ENCODE measurements around the gene PCMT1. TPM values are rescaled to one million over a fixed set of nuclear protein-coding genes. Genes with fewer than 3 reads are reported as not detected.
A peak's percentile ranks its signal among the peaks of the same experiment; 100 is the strongest.
"Not testable (repeated sequence)": the region's sequence is repeated elsewhere in the genome, so short reads cannot be mapped to it uniquely, and the experiment has no call there.

Gene PCMT1
- total RNA-seq, 1 donor from 2014 or later: 101 TPM

GRCh38 chr6:149728499-149729234 is 20.9 kb upstream of the PCMT1 start:
- H3K4me1 Mint-ChIP-seq: peaks cover 19% of the 10 kb centered on the region
- intact Hi-C loops (cut with micrococcal nuclease): loop anchor here (10.0 kb wide), 2 partner anchors 66 to 106 kb away; no protein-coding TSS in a partner anchor
- H3K36me3 Mint-ChIP-seq (ENCODE audit: low read depth): peaks cover 40% of the 10 kb centered on the region
- no peaks in the 10 kb centered on the region for H3K9me3 Mint-ChIP-seq
- peak overlapping the region; percentile 56 for H3K4me3 Mint-ChIP-seq
- peak overlapping the region; percentile 89 for H3K27ac Mint-ChIP-seq
- no peaks in the 10 kb centered on the region for H3K27me3 Mint-ChIP-seq
- no peak for DNase-seq

DNA sequence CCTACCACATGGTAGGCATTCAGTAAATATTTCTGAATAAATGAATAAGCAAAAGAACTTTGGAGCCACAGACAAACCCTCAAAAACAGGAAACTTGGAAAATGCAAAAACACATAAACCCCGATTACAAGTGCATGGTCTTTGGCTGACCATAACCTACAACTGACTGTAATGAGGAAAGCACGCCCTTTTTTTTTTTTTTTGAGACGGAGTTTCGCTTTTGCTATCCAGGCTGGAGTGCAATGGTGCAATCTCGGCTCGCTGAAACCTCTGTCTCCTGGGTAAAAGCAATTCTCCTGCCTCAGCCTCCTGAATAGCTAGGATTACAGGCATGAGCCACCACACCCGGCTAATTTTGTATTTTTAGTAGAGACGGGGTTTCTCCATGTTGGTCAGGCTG is 19.7 kb upstream of the PCMT1 start:
- H3K27ac Mint-ChIP-seq: no peak overlapping the region
- intact Hi-C loops (cut with micrococcal nuclease): loop anchor here (10.0 kb wide), 2 partner anchors 65 to 105 kb away; no protein-coding TSS in a partner anchor
- DNase-seq: no peak
- no peak overlapping the region for H3K4me3 Mint-ChIP-seq
- H3K9me3 Mint-ChIP-seq: no peaks in the 10 kb centered on the region
- no peaks in the 10 kb centered on the region for H3K27me3 Mint-ChIP-seq
- H3K4me1 Mint-ChIP-seq: peaks cover 16% of the 10 kb centered on the region
- H3K36me3 Mint-ChIP-seq (ENCODE audit: low read depth): peaks cover 41% of the 10 kb centered on the region

DNA sequence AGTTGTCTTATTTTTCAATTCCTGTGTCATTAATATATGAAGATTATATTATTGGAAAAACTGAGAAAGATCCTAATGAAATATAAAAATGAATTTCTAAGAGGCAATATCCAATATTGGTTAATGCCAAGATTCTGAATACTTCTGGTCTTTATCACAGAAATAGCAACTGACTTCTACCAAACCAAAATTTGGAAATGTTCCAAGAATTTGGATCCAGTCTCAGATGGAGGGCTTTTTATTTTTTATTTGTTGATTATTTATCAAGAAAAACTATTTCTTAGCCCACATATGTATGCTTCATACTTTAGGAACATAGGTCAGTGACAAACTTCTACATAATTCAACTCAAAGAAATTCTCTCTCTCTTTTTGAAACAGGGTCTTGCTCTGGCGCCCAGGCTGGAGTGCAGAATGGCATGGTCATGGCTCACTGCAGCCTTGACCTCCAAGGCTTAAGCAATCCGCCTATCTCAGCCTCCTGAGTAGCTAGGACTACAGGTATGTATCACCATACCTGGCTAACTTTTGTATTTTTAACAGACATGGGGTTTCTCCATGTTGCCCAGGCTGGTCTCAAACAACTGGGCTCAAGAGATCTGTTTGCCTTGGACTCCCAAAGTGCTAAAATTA is 16.3 kb upstream of the PCMT1 start:
- peaks cover 38% of the 10 kb centered on the region for H3K36me3 Mint-ChIP-seq (ENCODE audit: low read depth)
- peaks cover 14% of the 10 kb centered on the region for H3K4me1 Mint-ChIP-seq
- no peak for DNase-seq
- H3K4me3 Mint-ChIP-seq: no peak overlapping the region
- no peaks in the 10 kb centered on the region for H3K9me3 Mint-ChIP-seq
- H3K27ac Mint-ChIP-seq: no peak overlapping the region
- no peaks in the 10 kb centered on the region for H3K27me3 Mint-ChIP-seq
- intact Hi-C loops (cut with micrococcal nuclease): no loop called here

DNA sequence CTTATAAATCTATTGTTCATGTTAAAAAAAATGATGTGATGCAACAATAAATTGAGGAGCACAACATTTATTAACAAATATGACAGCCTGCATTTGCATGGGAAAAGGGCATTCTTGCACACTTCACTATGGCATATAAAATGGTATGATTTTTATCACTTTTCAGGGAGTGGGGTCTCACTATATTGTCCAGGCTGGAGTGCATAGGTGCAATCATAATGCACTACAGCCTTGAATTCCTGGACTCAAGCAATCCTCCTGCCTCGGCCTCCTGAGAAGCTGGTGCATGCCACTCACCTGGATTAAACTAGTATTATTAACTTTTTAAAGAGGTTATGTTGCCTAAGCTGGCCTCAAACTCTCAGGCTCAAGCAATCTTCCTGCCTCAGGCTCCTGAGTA is 14.6 kb upstream of the PCMT1 start:
- peaks cover 43% of the 10 kb centered on the region for H3K36me3 Mint-ChIP-seq (ENCODE audit: low read depth)
- no peak overlapping the region for H3K4me3 Mint-ChIP-seq
- intact Hi-C loops (cut with micrococcal nuclease): no loop called here
- no peaks in the 10 kb centered on the region for H3K9me3 Mint-ChIP-seq
- H3K27ac Mint-ChIP-seq: no peak overlapping the region
- no peaks in the 10 kb centered on the region for H3K27me3 Mint-ChIP-seq
- no peak for DNase-seq
- peaks cover 3% of the 10 kb centered on the region for H3K4me1 Mint-ChIP-seq

GRCh38 chr6:149745252-149745651 is 4.3 kb upstream of the PCMT1 start:
- Mint-ChIP-seq H3K36me3 (ENCODE audit: low read depth) (peaks cover 30% of the 10 kb centered on the region), H3K27ac (peak overlapping the region; percentile 94), H3K4me1 (peaks cover 14% of the 10 kb centered on the region), H3K4me3 (peak overlapping the region; percentile 99)
- intact Hi-C loops (cut with micrococcal nuclease): loop anchor here (5.0 to 10.0 kb wide), 3 partner anchors 260 to 1650 kb away; partner anchors contain the start of genes MTHFD1L and ZBTB2
- H3K27me3 Mint-ChIP-seq, DNase-seq, H3K9me3 Mint-ChIP-seq: not testable (repeated sequence)

DNA sequence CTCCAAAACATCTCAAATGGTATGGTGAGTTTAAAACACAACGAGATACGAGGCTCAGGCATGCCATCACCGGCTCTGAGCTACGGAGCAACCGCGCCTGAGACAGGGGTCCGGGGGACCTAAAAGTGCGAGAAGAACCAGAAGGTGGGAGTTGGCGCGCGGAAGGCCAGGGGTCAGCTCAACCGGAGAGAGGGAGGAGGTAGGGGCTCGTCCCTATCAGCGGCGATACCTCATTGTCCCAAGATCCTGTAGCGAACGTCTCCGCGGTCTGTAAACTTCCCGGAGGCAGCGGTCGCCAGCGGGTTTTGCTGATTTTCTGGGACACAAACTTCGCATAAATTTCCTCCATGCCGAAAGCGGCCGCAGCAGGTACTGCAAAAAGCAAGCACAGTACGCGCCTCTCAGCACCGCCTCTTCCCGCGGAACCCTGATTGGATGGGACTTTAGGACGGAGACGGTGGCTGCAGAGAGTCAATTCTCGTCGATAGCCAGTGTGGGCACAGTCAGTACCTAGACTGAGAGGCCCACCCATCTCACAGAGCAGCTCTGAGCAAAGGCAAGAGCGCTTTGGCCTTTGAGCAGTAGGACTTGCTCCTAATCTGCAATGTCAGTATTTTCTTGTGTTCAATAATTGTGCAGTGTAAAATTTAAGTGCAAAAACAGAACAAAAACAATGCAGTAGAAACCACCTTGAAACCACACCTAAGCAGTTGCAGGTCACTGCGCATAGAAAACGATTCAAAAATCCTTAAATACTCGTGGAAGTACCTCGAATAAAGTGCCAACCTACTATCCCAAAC is 3.2 kb upstream of the PCMT1 start, which contains the start of gene NUP43:
Gene NUP43, minus strand, starts transcription at position 383 of the 800 bp plus-strand sequence. Its CDS starts 34 bp downstream, at position 349.
- Mint-ChIP-seq H3K4me1 (peaks cover 20% of the 10 kb centered on the region), H3K36me3 (ENCODE audit: low read depth) (peaks cover 28% of the 10 kb centered on the region), H3K27me3 (no peaks in the 10 kb centered on the region), H3K4me3 (peak within 1 kb of the TSS; percentile 99), H3K27ac (peak within 1 kb of the TSS; percentile 94), H3K9me3 (no peaks in the 10 kb centered on the region)
- DNase-seq: peak; percentile 98
- intact Hi-C loops (cut with micrococcal nuclease): loop anchor here (1.0 to 10.0 kb wide), 6 partner anchors 28 to 1648 kb away; partner anchors contain the start of genes KATNA1, LATS1, MTHFD1L and PPIL4

GRCh38 chr6:149749082-149749593 is 403 bp upstream of the PCMT1 start:
- peaks cover 30% of the 10 kb centered on the region for H3K4me1 Mint-ChIP-seq
- DNase-seq, H3K9me3 Mint-ChIP-seq, H3K27me3 Mint-ChIP-seq: not testable (repeated sequence)
- H3K27ac Mint-ChIP-seq: peak overlapping the region; percentile 93
- intact Hi-C loops (cut with micrococcal nuclease): loop anchor here (1.0 to 10.0 kb wide), 4 partner anchors 184 to 1646 kb away; partner anchors contain the start of genes MTHFD1L and ZBTB2
- peaks cover 13% of the 10 kb centered on the region for H3K36me3 Mint-ChIP-seq (ENCODE audit: low read depth)
- peak overlapping the region; percentile 91 for H3K4me3 Mint-ChIP-seq

DNA sequence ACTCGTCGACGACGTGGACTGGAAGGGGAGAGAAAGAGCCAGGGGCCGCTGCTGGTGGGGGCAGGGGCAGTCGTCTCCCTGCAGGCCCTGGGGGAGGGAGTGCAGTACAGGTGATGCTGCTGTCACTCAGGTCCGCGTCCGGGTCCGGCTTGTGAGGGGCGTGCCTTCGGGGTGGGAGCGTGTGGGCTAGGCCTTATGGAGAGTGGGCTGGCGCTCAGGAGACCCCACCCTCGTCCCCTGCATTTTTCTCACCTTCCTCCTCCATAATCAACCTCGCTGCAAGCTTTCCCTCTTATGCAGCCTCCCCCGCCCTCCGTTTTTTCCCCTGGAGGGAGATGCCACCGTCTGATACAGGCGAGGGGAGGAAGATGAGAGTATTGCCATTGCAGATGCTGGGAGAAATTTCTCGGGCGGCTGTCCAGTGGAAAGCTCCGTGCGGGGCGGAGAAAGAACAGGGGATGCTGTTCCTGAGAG is 632 bp downstream of the PCMT1 start:
- intact Hi-C loops (cut with micrococcal nuclease): no loop called here
- Mint-ChIP-seq H3K4me3 (peak overlapping the region; percentile 91), H3K9me3 (no peaks in the 10 kb centered on the region), H3K27ac (peak overlapping the region; percentile 93), H3K27me3 (no peaks in the 10 kb centered on the region), H3K4me1 (peaks cover 30% of the 10 kb centered on the region), H3K36me3 (ENCODE audit: low read depth) (peaks cover 13% of the 10 kb centered on the region)
- peak; percentile 89 for DNase-seq

DNA sequence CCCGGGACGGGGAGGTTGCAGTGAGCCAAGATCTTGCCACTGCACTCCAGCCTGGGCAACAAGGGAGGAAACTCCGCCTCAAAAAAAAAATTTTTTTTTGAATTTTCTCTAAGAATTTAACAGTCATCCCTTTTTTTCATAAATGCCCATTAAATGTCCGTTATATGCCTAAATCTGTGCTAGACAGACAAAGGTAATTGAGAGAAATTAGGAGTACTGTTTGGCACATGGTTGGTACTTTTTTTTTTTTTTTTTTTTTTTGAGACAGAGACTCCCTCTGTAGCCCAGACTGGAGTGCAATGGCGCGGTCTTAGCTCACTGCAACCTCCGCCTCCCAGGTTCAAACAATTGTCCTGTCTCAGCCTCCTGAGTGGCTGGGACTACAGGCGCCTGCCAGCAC is 1.7 kb downstream of the PCMT1 start:
- Mint-ChIP-seq H3K4me3 (peak overlapping the region; percentile 91), H3K4me1 (peaks cover 29% of the 10 kb centered on the region), H3K9me3 (no peaks in the 10 kb centered on the region), H3K36me3 (ENCODE audit: low read depth) (peaks cover 12% of the 10 kb centered on the region), H3K27me3 (no peaks in the 10 kb centered on the region), H3K27ac (no peak overlapping the region)
- intact Hi-C loops (cut with micrococcal nuclease): no loop called here
- no peak for DNase-seq

GRCh38 chr6:149751920-149752319 is 2.4 kb downstream of the PCMT1 start:
- Mint-ChIP-seq H3K4me3 (peak overlapping the region; percentile 35), H3K36me3 (ENCODE audit: low read depth) (peaks cover 12% of the 10 kb centered on the region), H3K4me1 (peaks cover 24% of the 10 kb centered on the region)
- DNase-seq; H3K27ac Mint-ChIP-seq; H3K9me3 Mint-ChIP-seq; H3K27me3 Mint-ChIP-seq; intact Hi-C loops (cut with micrococcal nuclease): not testable (repeated sequence)

DNA sequence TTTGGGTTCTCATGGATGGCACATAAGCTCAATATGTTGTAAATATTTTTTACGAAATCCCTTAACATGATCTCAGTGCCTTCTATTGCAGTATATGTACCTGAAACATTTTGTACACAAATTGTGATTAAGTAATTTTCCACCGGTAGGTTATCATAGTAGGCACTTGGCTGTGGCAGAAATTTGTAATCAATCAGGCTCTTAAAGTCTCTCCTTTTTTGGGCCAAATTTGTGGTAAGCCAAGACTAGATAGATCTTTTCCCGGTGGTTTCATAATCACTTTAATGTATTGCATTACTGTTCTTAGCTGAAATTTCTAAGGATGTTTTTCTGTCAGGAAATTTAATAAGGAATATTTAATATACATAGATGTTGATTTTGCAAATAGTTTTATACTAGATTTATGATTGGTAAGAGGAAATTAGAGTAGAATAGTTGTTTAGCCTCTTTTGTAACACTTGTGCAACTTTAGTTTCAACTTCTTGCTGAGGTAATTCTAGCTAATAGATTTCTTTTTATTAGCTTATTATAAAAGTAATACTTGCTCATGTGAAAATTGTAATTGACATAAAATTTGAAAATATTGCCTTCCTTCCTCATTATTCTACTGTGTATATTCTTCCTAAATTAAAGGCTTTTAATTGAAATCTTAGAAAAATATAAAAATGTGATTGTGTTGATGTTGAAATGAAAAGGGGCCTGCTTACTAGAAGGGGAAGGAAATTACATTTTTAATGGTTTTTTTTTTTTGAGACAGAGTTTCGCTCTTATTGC is 3.2 kb downstream of the PCMT1 start:
- H3K27me3 Mint-ChIP-seq: no peaks in the 10 kb centered on the region
- peaks cover 24% of the 10 kb centered on the region for H3K4me1 Mint-ChIP-seq
- H3K4me3 Mint-ChIP-seq: peak overlapping the region; percentile 35
- no peak overlapping the region for H3K27ac Mint-ChIP-seq
- no peak for DNase-seq
- peaks cover 14% of the 10 kb centered on the region for H3K36me3 Mint-ChIP-seq (ENCODE audit: low read depth)
- intact Hi-C loops (cut with micrococcal nuclease): no loop called here
- H3K9me3 Mint-ChIP-seq: no peaks in the 10 kb centered on the region

- H3K27me3 Mint-ChIP-seq; H3K9me3 Mint-ChIP-seq; H3K4me3 Mint-ChIP-seq; H3K27ac Mint-ChIP-seq; DNase-seq; intact Hi-C loops (cut with micrococcal nuclease): not testable (repeated sequence)
- peaks cover 24% of the 10 kb centered on the region for H3K4me1 Mint-ChIP-seq
- H3K36me3 Mint-ChIP-seq (ENCODE audit: low read depth): peaks cover 14% of the 10 kb centered on the region
These were observed 3.8 kb downstream of the PCMT1 start for GRCh38 chr6:149753374-149753637.

DNA sequence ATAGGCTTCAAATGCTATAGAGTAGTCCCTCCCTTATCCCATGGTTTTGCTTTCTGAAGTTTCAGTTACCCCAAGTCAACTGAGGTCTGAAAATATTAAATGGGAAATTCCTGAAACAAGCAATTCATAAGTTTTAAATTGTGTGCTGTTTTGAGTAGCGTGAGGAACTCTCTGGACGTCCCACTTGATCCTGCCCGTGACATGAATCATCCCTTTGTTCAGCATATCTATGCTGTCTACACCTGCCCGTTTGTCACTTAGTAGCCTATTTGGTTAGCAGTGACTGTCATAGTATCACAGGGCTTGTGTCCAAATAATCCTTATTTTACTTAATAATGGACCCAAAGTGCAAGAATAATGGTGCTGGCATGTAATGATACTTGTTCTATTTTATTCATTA is 5.0 kb downstream of the PCMT1 start:
- Mint-ChIP-seq H3K27me3 (no peaks in the 10 kb centered on the region), H3K4me1 (peaks cover 21% of the 10 kb centered on the region), H3K36me3 (ENCODE audit: low read depth) (peaks cover 17% of the 10 kb centered on the region), H3K27ac (no peak overlapping the region), H3K9me3 (no peaks in the 10 kb centered on the region), H3K4me3 (no peak overlapping the region)
- intact Hi-C loops (cut with micrococcal nuclease): no loop called here
- no peak for DNase-seq

Data from activated CD4-positive, alpha-beta T cell treated with anti-CD3 and anti-CD28 coated beads, Interleukin-2, amount 10 ng/mL, durations not matched to agents 24 days and 14 days (primary cell).